Measurements from ENCODE around the gene DYNC1H1.

GRCh38 chr14:102056694-102057442 lies 92.5 kb downstream of the DYNC1H1 start:
- TF ChIP-seq POLR2AphosphoS5 (IDR thresholded peaks at IDR 0.05; ENCODE audit: low read depth) (no peak), CTCF (conservative IDR thresholded peaks at IDR 0.05; ENCODE audit: low read depth in 2 of 2) (no peak), EZH2 (IDR thresholded peaks at IDR 0.05; ENCODE audit: low read depth, unreplicated experiment) (no peak)
